IMR-90 (cell line): ENCODE data around the gene PCSK2. TPM values are rescaled to one million over a fixed set of nuclear protein-coding genes. Genes with fewer than 3 reads are reported as not detected.

Experiments used
- ATAC-seq: fragments of 200-7000 bp; cut with Tn5 transposase; 2 replicates; pipeline ENCODE4 v1.9.1; 2020; ENCODE audit warnings: low read depth, mild to moderate bottlenecking, moderate library complexity
- BruUV-seq: library from RNA; stranded (reverse); fragments of 400-500 nt; replicated peaks from 2 replicates; lab custom pipeline; 2021; lab: Mats Ljungman, UMichigan
- CTCF ChIA-PET: fragments of 300-600 bp; formaldehyde crosslinking; extraction: SDS; loops from one replicate; lab custom pipeline; 2021; ENCODE audit warnings: antibody characterized with exemption; lab: Yijun Ruan, JAX
- POLR2A ChIA-PET: fragments of 300-600 bp; sonication (Branson Sonifier 250); formaldehyde crosslinking; loops from one replicate; lab custom pipeline; 2022; ENCODE audit warnings: antibody characterized with exemption; ENCODE audit not compliant: unreplicated experiment; lab: Charles Lee
- DNase-seq: peaks from one replicate; pipeline ENCODE4 v3.0.0; 2013
- H2AFZ ChIP-seq: replicated peaks from 2 replicates; pipeline ENCODE3; 2013; ENCODE audit warnings: low read length, mild to moderate bottlenecking; ENCODE audit not compliant: poor library complexity
- H2AK5ac ChIP-seq: 2 replicates; pipeline ENCODE4 v1.6.1; 2013; ENCODE audit warnings: low read depth, low read length, inconsistent platforms
- H2AK9ac ChIP-seq: replicated peaks from 2 replicates; pipeline ENCODE3; 2013; ENCODE audit warnings: mild to moderate bottlenecking, low read depth, low read length, moderate library complexity; ENCODE audit not compliant: poor library complexity
- H2BK120ac ChIP-seq: 2 replicates; pipeline ENCODE4 v1.6.1; 2013; ENCODE audit warnings: low read depth, low read length, inconsistent platforms
- H2BK15ac ChIP-seq: 3 replicates; pipeline ENCODE4 v1.6.1; 2013; ENCODE audit warnings: low read depth, low read length, inconsistent platforms
- H2BK20ac ChIP-seq: 2 replicates; pipeline ENCODE4 v1.6.1; 2013; ENCODE audit warnings: low read depth, mild to moderate bottlenecking, inconsistent platforms, low read length, moderate library complexity
- H2BK5ac ChIP-seq: 2 replicates; pipeline ENCODE4 v1.6.1; 2013; ENCODE audit warnings: mild to moderate bottlenecking, low read depth, low read length, inconsistent platforms; ENCODE audit not compliant: poor library complexity, severe bottlenecking
- H3K14ac ChIP-seq: replicated peaks from 2 replicates; pipeline ENCODE4 v1.6.1; 2013; ENCODE audit warnings: low read depth, low read length, inconsistent platforms
- H3K18ac ChIP-seq: 2 replicates; pipeline ENCODE4 v1.6.1; 2013; ENCODE audit warnings: low read depth, low read length, control low read depth
- H3K23ac ChIP-seq: 2 replicates; pipeline ENCODE4 v1.6.1; 2013; ENCODE audit warnings: low read depth, low read length, inconsistent platforms
- H3K27ac ChIP-seq: 2 replicates; pipeline ENCODE4 v1.5.1; 2013; ENCODE audit warnings: mild to moderate bottlenecking, control low read depth, low read length; ENCODE audit not compliant: insufficient read depth
- H3K27me3 ChIP-seq: 2 replicates; pipeline ENCODE4 v1.6.1; 2013; ENCODE audit warnings: low read length; ENCODE audit not compliant: control insufficient read depth, insufficient read depth
- H3K36me3 ChIP-seq: 2 replicates; pipeline ENCODE4 v1.6.1; 2013; ENCODE audit warnings: low read length, mixed read lengths; ENCODE audit not compliant: control insufficient read depth, insufficient read depth
- H3K4ac ChIP-seq: 2 replicates; pipeline ENCODE4 v1.6.1; 2013; ENCODE audit warnings: low read depth, low read length, inconsistent platforms
- H3K4me1 ChIP-seq: 2 replicates; pipeline ENCODE4 v1.6.1; 2013; ENCODE audit warnings: low read length, mixed read lengths; ENCODE audit not compliant: control insufficient read depth, insufficient read depth
- H3K4me2 ChIP-seq: 2 replicates; pipeline ENCODE4 v1.6.1; 2013; ENCODE audit warnings: low read depth, mild to moderate bottlenecking, control low read depth, low read length, moderate library complexity
- H3K4me3 ChIP-seq: 2 replicates; pipeline ENCODE4 v1.5.1; 2013; ENCODE audit warnings: low read depth, mild to moderate bottlenecking, control low read depth, low read length, moderate library complexity; ENCODE audit not compliant: insufficient read depth
- H3K56ac ChIP-seq: 2 replicates; pipeline ENCODE4 v1.6.1; 2013; ENCODE audit warnings: low read length, inconsistent platforms; ENCODE audit not compliant: insufficient read depth; ENCODE audit errors: extremely low read depth
- H3K79me1 ChIP-seq, 2 experiments: 2 replicates each; pipeline ENCODE4 v1.6.1; 2013; ENCODE audit warnings: low read length in 2 of 2, inconsistent platforms in 1 of 2, low read depth in 1 of 2
- H3K9ac ChIP-seq: 2 replicates; pipeline ENCODE4 v1.6.1; 2013; ENCODE audit warnings: low read depth, low read length, control low read depth
- H3K9me1 ChIP-seq: 2 replicates; pipeline ENCODE4 v1.6.1; 2013; ENCODE audit warnings: low read length, inconsistent platforms; ENCODE audit not compliant: insufficient read depth
- H3K9me3 ChIP-seq: 2 replicates; pipeline ENCODE4 v1.6.1; 2013; ENCODE audit warnings: low read length; ENCODE audit not compliant: control insufficient read depth, insufficient read depth
- H4K20me1 ChIP-seq: 2 replicates; pipeline ENCODE4 v1.6.1; 2013; ENCODE audit warnings: low read length, inconsistent platforms; ENCODE audit not compliant: insufficient read depth
- H4K5ac ChIP-seq: 2 replicates; pipeline ENCODE4 v1.6.1; 2013; ENCODE audit warnings: mild to moderate bottlenecking, low read depth, low read length, control low read depth
- H4K8ac ChIP-seq, 2 experiments: 2 replicates each; pipeline ENCODE4 v1.6.1; 2013; ENCODE audit warnings: low read depth in 2 of 2, low read length in 2 of 2, control low read depth in 1 of 2, inconsistent platforms in 1 of 2
- H4K91ac ChIP-seq: 2 replicates; pipeline ENCODE4 v1.6.1; 2013; ENCODE audit warnings: low read depth, low read length, inconsistent platforms; ENCODE audit not compliant: insufficient read depth
- BHLHE40 ChIP-seq: fragments of 150-350 bp; IDR thresholded peaks from 2 replicates; pipeline ENCODE4 v1.6.1; 2016; ENCODE audit warnings: mild to moderate bottlenecking, low read depth, low read length
- CEBPB ChIP-seq: IDR thresholded peaks from 2 replicates; pipeline ENCODE4 v1.6.1; 2012; ENCODE audit warnings: low read depth, low read length, improper control_type of control experiment
- CHD1 ChIP-seq: IDR thresholded peaks from 2 replicates; pipeline ENCODE4 v1.6.1; 2012; ENCODE audit warnings: low read depth, low read length, improper control_type of control experiment
- FOS ChIP-seq: fragments of 150-350 bp; IDR thresholded peaks from 2 replicates; pipeline ENCODE4 v1.6.1; 2016; ENCODE audit warnings: low read depth, low read length
- MAFK ChIP-seq: IDR thresholded peaks from 2 replicates; pipeline ENCODE4 v1.6.1; 2012; ENCODE audit warnings: low read depth, low read length, improper control_type of control experiment
- MAZ ChIP-seq: IDR thresholded peaks from 2 replicates; pipeline ENCODE4 v1.6.1; 2012; ENCODE audit warnings: low read depth, mild to moderate bottlenecking, low read length, improper control_type of control experiment, moderate library complexity, borderline replicate concordance
- MXI1 ChIP-seq: IDR thresholded peaks from 2 replicates; pipeline ENCODE4 v1.6.1; 2012; ENCODE audit warnings: low read depth, mild to moderate bottlenecking, low read length, moderate library complexity, borderline replicate concordance
- NFE2L2 ChIP-seq: fragments of 150-350 bp; IDR thresholded peaks from 2 replicates; pipeline ENCODE4 v1.6.1; 2016; ENCODE audit warnings: low read depth, mild to moderate bottlenecking, low read length
- POLR2A ChIP-seq: IDR thresholded peaks from 2 replicates; pipeline ENCODE4 v1.6.1; 2012; ENCODE audit warnings: mild to moderate bottlenecking, low read depth, low read length
- RAD21 ChIP-seq: IDR thresholded peaks from 2 replicates; pipeline ENCODE4 v1.6.1; 2012; ENCODE audit warnings: low read length, improper control_type of control experiment
- RCOR1 ChIP-seq: IDR thresholded peaks from 2 replicates; pipeline ENCODE4 v1.6.1; 2012; ENCODE audit warnings: mild to moderate bottlenecking, low read length, improper control_type of control experiment; ENCODE audit not compliant: insufficient replicate concordance
- RFX5 ChIP-seq: IDR thresholded peaks from 2 replicates; pipeline ENCODE4 v1.8.0; 2012; ENCODE audit warnings: low read depth, mild to moderate bottlenecking, low read length, moderate library complexity
- SMC3 ChIP-seq: fragments of 150-350 bp; IDR thresholded peaks from 2 replicates; pipeline ENCODE4 v1.6.1; 2016; ENCODE audit warnings: low read depth, mild to moderate bottlenecking, antibody characterized with exemption, low read length, moderate library complexity
- WGBS, 2 experiments: methylation state at CpG; one replicate each; pipeline versions ENCODE4 v1.1.5 to v1.1.7; 2013; ENCODE audit warnings: missing lambda C conversion rate in 2 of 2; ENCODE audit not compliant: insufficient read length in 1 of 2; ENCODE audit errors: extremely low coverage in 2 of 2; 5-methylcytosine and 5-hydroxymethylcytosine counted together
- dilution Hi-C: fragments of 300-500 bp; cut with HindIII; formaldehyde crosslinking; loops from one replicate; pipeline ENCODE4 v1.14.3; 2018; ENCODE audit warnings: low sequenced_read_pairs; ENCODE audit not compliant: unreplicated experiment
- in situ Hi-C: fragments of 300-500 bp; cut with MboI; formaldehyde crosslinking; loops from 3 replicates; pipeline ENCODE4 v1.14.3; 2019; ENCODE audit warnings: low sequenced_read_pairs, inconsistent platforms, mixed read lengths
- intact Hi-C: fragments of 100-400 bp; cut with micrococcal nuclease; formaldehyde crosslinking; loops from 2 replicates; pipeline ENCODE4 v1.10.0; 2022
- polyA plus RNA-seq, 3 experiments: library from polyadenylated mRNA; depleted of rRNA; stranded (reverse); fragments of >200 nt; gene quantifications; 2 replicates each; pipeline ENCODE4 v1.2.3, GENCODE V29; 2012; ENCODE audit warnings: low replicate concordance in 1 of 3
- total RNA-seq: library from RNA; depleted of rRNA; stranded (reverse); fragments of >200 nt; gene quantifications from 2 replicates; pipeline ENCODE4 v1.2.3, GENCODE V29; 2012
- TF ChIP-seq, protein P1 (sequence below): conservative IDR thresholded peaks from 2 replicates; pipeline ENCODE4 v1.5.1; 2012; ENCODE audit warnings: mild to moderate bottlenecking, low read depth, low read length, improper control_type of control experiment
- TF ChIP-seq, protein P2 (sequence below): fragments of 150-350 bp; IDR thresholded peaks from 2 replicates; pipeline ENCODE4 v1.6.1; 2017; ENCODE audit warnings: mild to moderate bottlenecking, antibody characterized with exemption, low read length, low read depth
- TF ChIP-seq, protein P3 (sequence below): fragments of 150-350 bp; IDR thresholded peaks from 2 replicates; pipeline ENCODE4 v1.6.1; 2016; ENCODE audit warnings: low read depth, mild to moderate bottlenecking, low read length, moderate library complexity, borderline replicate concordance

Gene PCSK2
- total and polyA plus RNA-seq, 2 of the 4 experiments (the other 2 are of a cell fraction) = not detected

DNA sequence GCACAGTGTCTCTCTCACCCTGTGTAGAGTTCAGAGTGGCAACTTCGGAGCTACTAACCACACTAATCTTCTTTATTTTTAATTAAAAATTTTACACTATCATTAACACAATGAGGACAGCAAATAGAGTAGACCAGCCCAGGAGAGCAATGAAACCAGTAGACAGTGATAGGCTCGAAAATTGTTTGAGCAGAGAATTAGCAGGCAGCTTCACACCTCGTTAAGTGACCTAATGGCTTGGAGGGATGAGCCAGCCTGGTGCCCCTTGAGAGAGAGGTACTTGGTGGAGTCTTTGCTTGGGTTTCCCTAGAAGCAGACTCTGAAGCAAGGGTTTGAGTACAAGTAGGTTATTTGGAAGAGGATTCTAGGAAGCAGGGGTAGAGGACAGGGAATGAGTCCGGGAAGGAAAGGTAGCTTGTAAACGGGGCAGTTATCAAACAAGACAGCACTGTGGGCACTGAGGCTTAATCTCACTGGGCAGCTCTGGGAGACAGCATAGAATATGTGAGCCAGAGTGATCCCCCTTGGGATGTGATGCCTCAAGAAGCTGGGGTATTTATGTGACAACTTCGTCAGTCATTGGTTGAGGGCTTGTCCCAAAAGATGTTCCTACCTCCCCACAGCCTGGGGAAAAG lies 146.1 kb downstream of the PCSK2 start:
- H3K23ac ChIP-seq = no peak overlapping the region
- no peak overlapping the region for H2AK9ac ChIP-seq
- H3K4me2 ChIP-seq = no peak overlapping the region
- H3K9me3 ChIP-seq = no peaks in the 10 kb centered on the region
- H2BK5ac ChIP-seq = no peak overlapping the region
- H3K56ac ChIP-seq = no peak overlapping the region
- H3K9me1 ChIP-seq = no peaks in the 10 kb centered on the region
- CTCF ChIA-PET = no interaction called here
- H4K20me1 ChIP-seq = no peaks in the 10 kb centered on the region
- H3K27me3 ChIP-seq = no peaks in the 10 kb centered on the region
- in situ Hi-C loops = no loop called here
- H3K4ac ChIP-seq = no peak overlapping the region
- dilution Hi-C loops = no loop called here
- TF ChIP-seq, protein P1, sequence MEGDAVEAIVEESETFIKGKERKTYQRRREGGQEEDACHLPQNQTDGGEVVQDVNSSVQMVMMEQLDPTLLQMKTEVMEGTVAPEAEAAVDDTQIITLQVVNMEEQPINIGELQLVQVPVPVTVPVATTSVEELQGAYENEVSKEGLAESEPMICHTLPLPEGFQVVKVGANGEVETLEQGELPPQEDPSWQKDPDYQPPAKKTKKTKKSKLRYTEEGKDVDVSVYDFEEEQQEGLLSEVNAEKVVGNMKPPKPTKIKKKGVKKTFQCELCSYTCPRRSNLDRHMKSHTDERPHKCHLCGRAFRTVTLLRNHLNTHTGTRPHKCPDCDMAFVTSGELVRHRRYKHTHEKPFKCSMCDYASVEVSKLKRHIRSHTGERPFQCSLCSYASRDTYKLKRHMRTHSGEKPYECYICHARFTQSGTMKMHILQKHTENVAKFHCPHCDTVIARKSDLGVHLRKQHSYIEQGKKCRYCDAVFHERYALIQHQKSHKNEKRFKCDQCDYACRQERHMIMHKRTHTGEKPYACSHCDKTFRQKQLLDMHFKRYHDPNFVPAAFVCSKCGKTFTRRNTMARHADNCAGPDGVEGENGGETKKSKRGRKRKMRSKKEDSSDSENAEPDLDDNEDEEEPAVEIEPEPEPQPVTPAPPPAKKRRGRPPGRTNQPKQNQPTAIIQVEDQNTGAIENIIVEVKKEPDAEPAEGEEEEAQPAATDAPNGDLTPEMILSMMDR = no peak
- TF ChIP-seq NFE2L2 = no peak
- TF ChIP-seq, protein P2, sequence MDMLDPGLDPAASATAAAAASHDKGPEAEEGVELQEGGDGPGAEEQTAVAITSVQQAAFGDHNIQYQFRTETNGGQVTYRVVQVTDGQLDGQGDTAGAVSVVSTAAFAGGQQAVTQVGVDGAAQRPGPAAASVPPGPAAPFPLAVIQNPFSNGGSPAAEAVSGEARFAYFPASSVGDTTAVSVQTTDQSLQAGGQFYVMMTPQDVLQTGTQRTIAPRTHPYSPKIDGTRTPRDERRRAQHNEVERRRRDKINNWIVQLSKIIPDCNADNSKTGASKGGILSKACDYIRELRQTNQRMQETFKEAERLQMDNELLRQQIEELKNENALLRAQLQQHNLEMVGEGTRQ = no peak
- TF ChIP-seq MAFK = no peak
- TF ChIP-seq SMC3 = no peak
- TF ChIP-seq CEBPB = no peak
- TF ChIP-seq RFX5 = no peak
- no peak for TF ChIP-seq POLR2A
- no peak for TF ChIP-seq RAD21
- no peak for TF ChIP-seq FOS
- TF ChIP-seq CHD1 = no peak
- TF ChIP-seq BHLHE40 = no peak
- TF ChIP-seq, protein P3, sequence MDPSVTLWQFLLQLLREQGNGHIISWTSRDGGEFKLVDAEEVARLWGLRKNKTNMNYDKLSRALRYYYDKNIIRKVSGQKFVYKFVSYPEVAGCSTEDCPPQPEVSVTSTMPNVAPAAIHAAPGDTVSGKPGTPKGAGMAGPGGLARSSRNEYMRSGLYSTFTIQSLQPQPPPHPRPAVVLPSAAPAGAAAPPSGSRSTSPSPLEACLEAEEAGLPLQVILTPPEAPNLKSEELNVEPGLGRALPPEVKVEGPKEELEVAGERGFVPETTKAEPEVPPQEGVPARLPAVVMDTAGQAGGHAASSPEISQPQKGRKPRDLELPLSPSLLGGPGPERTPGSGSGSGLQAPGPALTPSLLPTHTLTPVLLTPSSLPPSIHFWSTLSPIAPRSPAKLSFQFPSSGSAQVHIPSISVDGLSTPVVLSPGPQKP = no peak
- TF ChIP-seq MXI1 = no peak
- no peak for TF ChIP-seq MAZ
- no peak for TF ChIP-seq RCOR1
- H3K36me3 ChIP-seq = no peaks in the 10 kb centered on the region
- H2BK20ac ChIP-seq = no peak overlapping the region
- no peaks in the 10 kb centered on the region for H3K79me1 ChIP-seq
- no peak overlapping the region for H4K8ac ChIP-seq
- no peak overlapping the region for H2AK5ac ChIP-seq
- POLR2A ChIA-PET = no interaction called here
- no peak overlapping the region for H3K9ac ChIP-seq
- H4K5ac ChIP-seq = no peak overlapping the region
- H3K4me1 ChIP-seq = no peaks in the 10 kb centered on the region
- no peak overlapping the region for H3K27ac ChIP-seq
- no peak overlapping the region for H3K4me3 ChIP-seq
- H2AFZ ChIP-seq = no peak overlapping the region
- no peak overlapping the region for H3K18ac ChIP-seq
- 0% methylated on average over 1 of the region's 6 CpGs; no CpG with 5 or more reads in 1 of the 2 experiments for WGBS, 2 experiments
- no TSS peak for BruUV-seq
- H2BK120ac ChIP-seq = no peak overlapping the region
- ATAC-seq (no peak), DNase-seq (no peak)
- no peak overlapping the region for H2BK15ac ChIP-seq
- H4K91ac ChIP-seq = no peak overlapping the region
- no peak overlapping the region for H3K14ac ChIP-seq
- intact Hi-C loops = no loop called here
